K562 (cell line): ENCODE data around the gene ANKRD13D. TPM values are rescaled to one million over a fixed set of nuclear protein-coding genes. Genes with fewer than 3 reads are reported as not detected.
A peak's percentile ranks its signal among the peaks of the same experiment; 100 is the strongest.

Experiments used
- CBX8 ChIP-seq: fragments of 200-600 bp; sonication (generic); IDR thresholded peaks from 2 replicates; pipeline ENCODE4 v1.6.1; 2012; ENCODE audit warnings: borderline replicate concordance, mixed run types, low read depth, mild to moderate bottlenecking, moderate library complexity, mixed read lengths, low read length, control low read depth, inconsistent platforms; ENCODE audit not compliant: poor library complexity, severe bottlenecking; ENCODE audit errors: extremely low read depth
- CHD4 ChIP-seq: fragments of 200-600 bp; sonication (generic); IDR thresholded peaks from 3 replicates; pipeline ENCODE4 v1.6.1; 2012; ENCODE audit warnings: low read depth, mild to moderate bottlenecking, mixed read lengths, low read length, inconsistent platforms; ENCODE audit not compliant: insufficient read depth, insufficient replicate concordance, poor library complexity, severe bottlenecking
- EP300 ChIP-seq: IDR thresholded peaks from 2 replicates; pipeline ENCODE4 v1.6.1; 2012; ENCODE audit warnings: low read length, improper control_type of control experiment
- HDAC1 ChIP-seq, 2 experiments: fragments of 450-650 bp; IDR thresholded peaks; 2 replicates each; pipeline ENCODE4 v1.6.1; 2016 to 2017; ENCODE audit warnings: inconsistent platforms in 1 of 2, mild to moderate bottlenecking in 1 of 2, moderate library complexity in 1 of 2
- HDAC2 ChIP-seq: fragments of 450-650 bp; IDR thresholded peaks from 2 replicates; pipeline ENCODE4 v1.6.1; 2016; ENCODE audit warnings: mild to moderate bottlenecking
- JUND ChIP-seq, 2 experiments: IDR thresholded peaks; 2 replicates in 1 of 2; 3 replicates in 1 of 2; pipeline ENCODE4 v1.6.1; 2011; ENCODE audit warnings: borderline replicate concordance in 2 of 2, low read depth in 2 of 2, low read length in 2 of 2, improper control_type of control experiment in 1 of 2, missing biosample characterization in 1 of 2, missing genetic modification characterization in 1 of 2, missing genetic modification reagents in 1 of 2
- MXI1 ChIP-seq: IDR thresholded peaks from 2 replicates; pipeline ENCODE4 v1.6.1; 2011; ENCODE audit warnings: low read depth, mild to moderate bottlenecking, improper control_type of control experiment, low read length
- MYC ChIP-seq, 2 experiments: fragments of 250-450 bp in 1 of 2; sonication (Bioruptor Pico) in 1 of 2; IDR thresholded peaks; 2 replicates each; pipeline versions ENCODE4 v1.5.1 to v1.6.1; 2012 to 2021; ENCODE audit warnings: low read depth in 2 of 2, borderline replicate concordance in 1 of 2, improper control_type of control experiment in 1 of 2, low read length in 1 of 2, mild to moderate bottlenecking in 1 of 2, moderate library complexity in 1 of 2
- PHF8 ChIP-seq: fragments of 200-600 bp; sonication (generic); IDR thresholded peaks from 2 replicates; pipeline ENCODE4 v1.6.1; 2012; ENCODE audit warnings: mixed run types, mild to moderate bottlenecking, inconsistent platforms, low read length, moderate library complexity, borderline replicate concordance
- POLR2G ChIP-seq: fragments of 200-400 bp; formaldehyde crosslinking; IDR thresholded peaks from 2 replicates; pipeline ENCODE4 v1.6.1; 2017; ENCODE audit warnings: low read depth, mild to moderate bottlenecking, antibody characterized with exemption, low read length, moderate library complexity
- RB1 ChIP-seq: fragments of 450-650 bp; IDR thresholded peaks from 2 replicates; pipeline ENCODE4 v1.6.1; 2017; ENCODE audit warnings: low read depth, mild to moderate bottlenecking
- TAF9B ChIP-seq: fragments of 450-650 bp; IDR thresholded peaks from 2 replicates; pipeline ENCODE4 v1.6.1; 2018; ENCODE audit warnings: mild to moderate bottlenecking; ENCODE audit not compliant: partially characterized antibody
- TBP ChIP-seq: optimal IDR thresholded peaks from 2 replicates; pipeline ENCODE3; 2011; ENCODE audit warnings: low read depth, low read length, improper control_type of control experiment
- ZNF3 ChIP-seq: fragments of 250-450 bp; sonication (Bioruptor Pico); IDR thresholded peaks from 2 replicates; pipeline ENCODE4 v1.5.0; 2021; ENCODE audit warnings: mild to moderate bottlenecking, moderate library complexity
- polyA plus RNA-seq, 8 experiments: library from polyadenylated mRNA; depleted of rRNA in 4 of 8; stranded (reverse) in 5 of 8; unstranded in 3 of 8; fragments of >200 nt; fragmentation: Nextera tagmentation in 2 of 8; fragmentation: Illumina TruSeq in 1 of 8; extraction: Ambion mirVana in 2 of 8; extraction: Trizol in 1 of 8; gene quantifications; 2 replicates each; pipeline versions ENCODE4 v1.2.1 to v1.2.3, GENCODE V29; 2011 to 2014; ENCODE audit warnings: inconsistent platforms in 1 of 8, missing spikeins in 1 of 8
- total RNA-seq, 7 experiments: library from RNA; depleted of rRNA in 6 of 7; stranded (reverse); fragments of >200 nt in 6 of 7; fragmentation: Illumina TruSeq in 2 of 7; extraction: Trizol in 2 of 7; gene quantifications; 2 replicates each; pipeline versions ENCODE4 v1.2.1 to v1.2.3, GENCODE V29; 2011 to 2021; ENCODE audit warnings: low replicate concordance in 1 of 7
- TF ChIP-seq, protein P1 (sequence below), 2 experiments: fragments of 450-650 bp in 1 of 2; sonication (generic) in 1 of 2; formaldehyde crosslinking in 1 of 2; IDR thresholded peaks in 1 of 2; conservative IDR thresholded peaks in 1 of 2; 2 replicates each; pipeline versions ENCODE4 v1.6.1 to v1.8.1; 2016 to 2023; ENCODE audit warnings: mild to moderate bottlenecking in 2 of 2, moderate library complexity in 2 of 2, inconsistent platforms in 1 of 2, missing genetic modification reagents in 1 of 2
- TF ChIP-seq, protein P2 (sequence below): sonication (generic); formaldehyde crosslinking; IDR thresholded peaks from 2 replicates; pipeline ENCODE4 v1.8.1; 2023; ENCODE audit warnings: mild to moderate bottlenecking, missing genetic modification reagents
- TF ChIP-seq, protein P3 (sequence below): fragments of 450-650 bp; IDR thresholded peaks from 2 replicates; pipeline ENCODE4 v1.6.1; 2017; ENCODE audit warnings: antibody characterized with exemption
- TF ChIP-seq, protein P4 (sequence below): sonication (generic); formaldehyde crosslinking; IDR thresholded peaks from 2 replicates; pipeline ENCODE4 v1.4.0; 2020; ENCODE audit warnings: mild to moderate bottlenecking, missing genetic modification reagents

ANKRD13D gene
- total and polyA plus RNA-seq, 9 of the 15 experiments (the other 6 are each of a cell fraction or from before 2014, with no cell fraction given), result 0.94 to 40.9 (median 22.4) TPM

DNA sequence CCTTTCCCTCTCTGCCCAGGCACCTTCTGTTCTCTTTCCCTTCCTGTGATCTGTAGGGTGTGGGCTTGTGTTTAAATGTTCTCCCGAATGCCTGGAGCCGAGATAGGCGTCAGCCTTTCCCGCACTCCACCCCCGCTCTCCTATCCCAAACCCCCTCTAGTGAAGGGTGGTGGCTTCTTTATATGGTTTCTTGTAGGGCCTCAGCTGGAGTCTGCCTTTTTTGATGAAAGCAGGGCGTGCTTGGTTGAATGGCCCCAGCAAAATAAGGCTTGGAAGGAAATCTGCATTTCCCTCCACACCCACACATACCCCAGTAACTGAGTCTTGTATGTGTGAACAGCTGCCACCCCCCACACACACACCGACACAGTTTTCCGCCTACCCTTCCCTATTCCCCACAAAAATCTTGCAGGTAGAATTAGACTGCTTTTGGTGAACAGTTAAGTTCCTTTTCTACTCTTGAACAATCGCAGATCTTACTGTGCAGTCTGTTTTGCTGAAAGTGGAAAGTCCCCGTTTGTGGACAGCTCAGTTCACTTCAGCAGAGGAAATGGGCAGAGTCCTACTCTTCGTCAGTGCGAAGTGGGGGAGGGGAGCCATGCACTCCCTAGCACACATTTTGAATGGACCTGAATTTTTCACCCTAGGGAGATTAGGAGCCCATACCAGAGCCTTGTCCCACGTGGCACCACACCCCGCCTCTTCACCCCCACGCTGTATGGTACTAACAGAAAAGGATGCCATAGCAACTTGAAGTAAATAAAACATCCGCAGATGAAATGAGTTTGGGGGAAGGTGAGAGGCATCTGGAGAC is 48.3 kb upstream of the ANKRD13D start (continued):
- TF ChIP-seq, protein P1, sequence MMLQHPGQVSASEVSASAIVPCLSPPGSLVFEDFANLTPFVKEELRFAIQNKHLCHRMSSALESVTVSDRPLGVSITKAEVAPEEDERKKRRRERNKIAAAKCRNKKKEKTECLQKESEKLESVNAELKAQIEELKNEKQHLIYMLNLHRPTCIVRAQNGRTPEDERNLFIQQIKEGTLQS (IDR thresholded peaks at IDR 0.05), result no peak
- TF ChIP-seq, protein P1 (CRISPR knock-in tag; conservative IDR thresholded peaks at IDR 0.05), result no peak
- TF ChIP-seq POLR2G (no peak), CHD4 (no peak), RB1 (no peak), TAF9B (peak; percentile 15), CBX8 (no peak), EP300 (no peak; the same call in 1 of the 2 replicates), HDAC1 (IDR thresholded peaks at IDR 0.05) (peak in 1 of 2 experiments; percentile 75; a peak in 2 of 4 replicates), HDAC2 (no peak), TBP (peak; percentile 26), ZNF3 (CRISPR knock-in tag) (no peak), MXI1 (peak; percentile 93; the same call in 1 of the 2 replicates), MYC (IDR thresholded peaks at IDR 0.05; ENCODE audit: low read depth, low read length) (peak; percentile 72; the same call in 1 of the 2 replicates), MYC (CRISPR knock-in tag; IDR thresholded peaks at IDR 0.05; ENCODE audit: borderline replicate concordance, low read depth) (no peak), JUND (IDR thresholded peaks at IDR 0.05; ENCODE audit: borderline replicate concordance, low read depth, low read length) (no peak), JUND (tag; IDR thresholded peaks at IDR 0.05; ENCODE audit: borderline replicate concordance, low read depth, low read length) (no peak), PHF8 (no peak)
- TF ChIP-seq, protein P2, sequence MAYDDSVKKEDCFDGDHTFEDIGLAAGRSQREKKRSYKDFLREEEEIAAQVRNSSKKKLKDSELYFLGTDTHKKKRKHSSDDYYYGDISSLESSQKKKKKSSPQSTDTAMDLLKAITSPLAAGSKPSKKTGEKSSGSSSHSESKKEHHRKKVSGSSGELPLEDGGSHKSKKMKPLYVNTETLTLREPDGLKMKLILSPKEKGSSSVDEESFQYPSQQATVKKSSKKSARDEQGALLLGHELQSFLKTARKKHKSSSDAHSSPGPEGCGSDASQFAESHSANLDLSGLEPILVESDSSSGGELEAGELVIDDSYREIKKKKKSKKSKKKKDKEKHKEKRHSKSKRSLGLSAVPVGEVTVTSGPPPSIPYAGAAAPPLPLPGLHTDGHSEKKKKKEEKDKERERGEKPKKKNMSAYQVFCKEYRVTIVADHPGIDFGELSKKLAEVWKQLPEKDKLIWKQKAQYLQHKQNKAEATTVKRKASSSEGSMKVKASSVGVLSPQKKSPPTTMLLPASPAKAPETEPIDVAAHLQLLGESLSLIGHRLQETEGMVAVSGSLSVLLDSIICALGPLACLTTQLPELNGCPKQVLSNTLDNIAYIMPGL (CRISPR knock-in tag), result no peak
- TF ChIP-seq, protein P3, sequence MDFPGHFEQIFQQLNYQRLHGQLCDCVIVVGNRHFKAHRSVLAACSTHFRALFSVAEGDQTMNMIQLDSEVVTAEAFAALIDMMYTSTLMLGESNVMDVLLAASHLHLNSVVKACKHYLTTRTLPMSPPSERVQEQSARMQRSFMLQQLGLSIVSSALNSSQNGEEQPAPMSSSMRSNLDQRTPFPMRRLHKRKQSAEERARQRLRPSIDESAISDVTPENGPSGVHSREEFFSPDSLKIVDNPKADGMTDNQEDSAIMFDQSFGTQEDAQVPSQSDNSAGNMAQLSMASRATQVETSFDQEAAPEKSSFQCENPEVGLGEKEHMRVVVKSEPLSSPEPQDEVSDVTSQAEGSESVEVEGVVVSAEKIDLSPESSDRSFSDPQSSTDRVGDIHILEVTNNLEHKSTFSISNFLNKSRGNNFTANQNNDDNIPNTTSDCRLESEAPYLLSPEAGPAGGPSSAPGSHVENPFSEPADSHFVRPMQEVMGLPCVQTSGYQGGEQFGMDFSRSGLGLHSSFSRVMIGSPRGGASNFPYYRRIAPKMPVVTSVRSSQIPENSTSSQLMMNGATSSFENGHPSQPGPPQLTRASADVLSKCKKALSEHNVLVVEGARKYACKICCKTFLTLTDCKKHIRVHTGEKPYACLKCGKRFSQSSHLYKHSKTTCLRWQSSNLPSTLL, result no peak
- TF ChIP-seq, protein P4, sequence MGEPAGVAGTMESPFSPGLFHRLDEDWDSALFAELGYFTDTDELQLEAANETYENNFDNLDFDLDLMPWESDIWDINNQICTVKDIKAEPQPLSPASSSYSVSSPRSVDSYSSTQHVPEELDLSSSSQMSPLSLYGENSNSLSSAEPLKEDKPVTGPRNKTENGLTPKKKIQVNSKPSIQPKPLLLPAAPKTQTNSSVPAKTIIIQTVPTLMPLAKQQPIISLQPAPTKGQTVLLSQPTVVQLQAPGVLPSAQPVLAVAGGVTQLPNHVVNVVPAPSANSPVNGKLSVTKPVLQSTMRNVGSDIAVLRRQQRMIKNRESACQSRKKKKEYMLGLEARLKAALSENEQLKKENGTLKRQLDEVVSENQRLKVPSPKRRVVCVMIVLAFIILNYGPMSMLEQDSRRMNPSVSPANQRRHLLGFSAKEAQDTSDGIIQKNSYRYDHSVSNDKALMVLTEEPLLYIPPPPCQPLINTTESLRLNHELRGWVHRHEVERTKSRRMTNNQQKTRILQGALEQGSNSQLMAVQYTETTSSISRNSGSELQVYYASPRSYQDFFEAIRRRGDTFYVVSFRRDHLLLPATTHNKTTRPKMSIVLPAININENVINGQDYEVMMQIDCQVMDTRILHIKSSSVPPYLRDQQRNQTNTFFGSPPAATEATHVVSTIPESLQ, result no peak
